ENCODE data around the gene AUTS2.

Gene AUTS2

DNA sequence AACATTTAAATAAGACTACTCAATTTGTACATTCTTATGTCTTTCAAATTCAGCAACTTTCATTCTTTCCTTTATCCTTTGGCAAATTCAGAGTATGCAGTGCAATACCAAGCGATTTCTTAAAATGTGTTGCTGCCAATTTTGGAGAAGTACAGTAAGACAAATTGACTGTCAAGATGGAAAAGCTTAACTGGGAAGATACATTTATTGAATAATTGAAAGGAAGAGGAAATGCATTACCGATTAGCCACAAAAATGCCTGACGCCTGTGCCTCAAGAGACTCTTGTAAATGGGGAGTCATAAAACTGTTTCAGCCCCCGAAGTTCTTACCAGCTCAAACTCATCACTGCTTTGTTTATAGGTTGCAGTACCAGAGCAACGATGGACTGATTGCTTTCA lies 1160.4 kb downstream of the AUTS2 start:
- TF ChIP-seq ZNF274 (IDR thresholded peaks at IDR 0.05; ENCODE audit: low read depth, low read length) (no peak), SUZ12 (IDR thresholded peaks at IDR 0.05; ENCODE audit: extremely low read depth, insufficient read depth, insufficient read length) (no peak), YY1 (IDR thresholded peaks at IDR 0.05; ENCODE audit: insufficient read depth, insufficient read length) (no peak)
- H3K36me3 ChIP-seq (ENCODE audit: insufficient read depth, insufficient read length, low read length): peaks cover 20% of the 10 kb centered on the region
- H3K4me3 ChIP-seq (ENCODE audit: insufficient read length, low read depth): no peak overlapping the region
- no peaks in the 10 kb centered on the region for H3K27me3 ChIP-seq (ENCODE audit: insufficient read depth, insufficient read length)
- DNase-seq (ENCODE audit: low read depth, low spot score): no peak
- no peak overlapping the region for H3K9ac ChIP-seq (ENCODE audit: insufficient read length, low read depth)
- H3K4me1 ChIP-seq (ENCODE audit: insufficient read depth, insufficient read length): peaks cover 6% of the 10 kb centered on the region
- H3K9me3 ChIP-seq (ENCODE audit: insufficient read depth, low read length): no peaks in the 10 kb centered on the region

DNA sequence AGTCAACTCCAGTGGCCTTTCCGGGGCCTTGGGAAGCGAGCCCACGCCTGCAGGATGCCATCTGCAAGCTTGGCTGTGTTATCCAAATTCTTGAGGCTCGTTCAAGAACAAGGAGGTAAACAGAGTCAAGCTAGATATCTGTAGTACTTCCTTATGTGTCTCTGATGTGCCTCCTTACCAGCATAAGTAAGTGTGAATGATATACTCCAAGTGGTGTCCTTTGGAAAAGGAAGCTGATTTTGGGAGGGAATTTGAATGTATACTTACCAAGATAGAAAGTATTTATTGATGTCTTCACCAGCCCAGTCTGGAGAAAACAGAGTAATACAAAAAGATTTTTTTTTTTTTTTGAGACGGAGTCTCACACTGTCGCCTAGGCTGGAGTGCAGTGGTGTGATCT lies 1161.4 kb downstream of the AUTS2 start:
- Histone ChIP-seq H3K36me3 (ENCODE audit: insufficient read depth, insufficient read length, low read length) (peaks cover 20% of the 10 kb centered on the region), H3K27me3 (ENCODE audit: insufficient read depth, insufficient read length) (no peaks in the 10 kb centered on the region), H3K4me1 (ENCODE audit: insufficient read depth, insufficient read length) (peaks cover 9% of the 10 kb centered on the region), H3K9ac (ENCODE audit: insufficient read length, low read depth) (no peak overlapping the region), H3K9me3 (ENCODE audit: insufficient read depth, low read length) (no peaks in the 10 kb centered on the region), H3K4me3 (ENCODE audit: insufficient read length, low read depth) (no peak overlapping the region)
- no peak for DNase-seq (ENCODE audit: low read depth, low spot score)
- TF ChIP-seq YY1 (IDR thresholded peaks at IDR 0.05; ENCODE audit: insufficient read depth, insufficient read length) (no peak), SUZ12 (IDR thresholded peaks at IDR 0.05; ENCODE audit: extremely low read depth, insufficient read depth, insufficient read length) (no peak), ZNF274 (IDR thresholded peaks at IDR 0.05; ENCODE audit: low read depth, low read length) (no peak)

DNA sequence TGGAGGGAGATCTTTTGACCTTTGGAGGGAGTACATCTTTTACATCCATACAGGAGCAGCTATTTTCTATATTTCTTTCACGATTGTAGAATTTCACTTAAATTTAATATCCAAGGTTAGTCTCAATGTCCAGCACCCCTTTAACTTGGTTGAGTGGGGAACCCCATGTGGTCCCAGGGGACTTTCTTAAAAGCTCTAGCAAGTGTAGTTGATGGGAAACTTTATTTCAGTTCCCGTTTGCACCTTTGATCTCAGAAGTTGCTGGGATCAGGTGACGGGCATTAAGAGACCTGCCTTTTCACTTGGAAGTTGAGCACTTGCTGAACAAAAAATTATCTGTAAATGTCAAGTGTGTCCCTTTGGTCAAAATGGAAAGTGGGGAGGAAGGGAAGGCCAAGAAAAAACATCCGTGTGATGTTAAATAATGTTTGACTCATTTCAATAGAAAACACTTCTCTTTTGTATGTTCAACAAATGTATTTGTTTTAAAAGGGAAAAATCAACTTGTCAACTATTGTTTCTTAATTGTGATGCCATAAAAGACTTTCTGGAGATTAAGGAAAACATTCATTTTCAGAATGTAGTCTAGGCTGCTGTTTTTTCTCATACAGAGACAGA lies 1163.5 kb downstream of the AUTS2 start:
- no peak for DNase-seq (ENCODE audit: low read depth, low spot score)
- Histone ChIP-seq H3K4me3 (ENCODE audit: insufficient read length, low read depth) (no peak overlapping the region), H3K4me1 (ENCODE audit: insufficient read depth, insufficient read length) (peaks cover 9% of the 10 kb centered on the region), H3K9me3 (ENCODE audit: insufficient read depth, low read length) (no peaks in the 10 kb centered on the region), H3K27me3 (ENCODE audit: insufficient read depth, insufficient read length) (no peaks in the 10 kb centered on the region), H3K36me3 (ENCODE audit: insufficient read depth, insufficient read length, low read length) (peaks cover 39% of the 10 kb centered on the region), H3K9ac (ENCODE audit: insufficient read length, low read depth) (no peak overlapping the region)
- TF ChIP-seq YY1 (IDR thresholded peaks at IDR 0.05; ENCODE audit: insufficient read depth, insufficient read length) (no peak), SUZ12 (IDR thresholded peaks at IDR 0.05; ENCODE audit: extremely low read depth, insufficient read depth, insufficient read length) (no peak), ZNF274 (IDR thresholded peaks at IDR 0.05; ENCODE audit: low read depth, low read length) (no peak)

- no peak for DNase-seq (ENCODE audit: low read depth, low spot score)
- Histone ChIP-seq H3K27me3 (ENCODE audit: insufficient read depth, insufficient read length) (no peaks in the 10 kb centered on the region), H3K4me3 (ENCODE audit: insufficient read length, low read depth) (no peak overlapping the region), H3K9ac (ENCODE audit: insufficient read length, low read depth) (no peak overlapping the region), H3K4me1 (ENCODE audit: insufficient read depth, insufficient read length) (peaks cover 9% of the 10 kb centered on the region), H3K9me3 (ENCODE audit: insufficient read depth, low read length) (no peaks in the 10 kb centered on the region), H3K36me3 (ENCODE audit: insufficient read depth, insufficient read length, low read length) (peaks cover 44% of the 10 kb centered on the region)
- TF ChIP-seq ZNF274 (IDR thresholded peaks at IDR 0.05; ENCODE audit: low read depth, low read length) (no peak), YY1 (IDR thresholded peaks at IDR 0.05; ENCODE audit: insufficient read depth, insufficient read length) (no peak), SUZ12 (IDR thresholded peaks at IDR 0.05; ENCODE audit: extremely low read depth, insufficient read depth, insufficient read length) (no peak)
Observed at GRCh38 chr7:70762696-70763095, 1164.4 kb downstream of the AUTS2 start.

GRCh38 chr7:70763961-70764691 lies 1165.9 kb downstream of the AUTS2 start:
- Histone ChIP-seq H3K4me3 (ENCODE audit: insufficient read length, low read depth) (no peak overlapping the region), H3K36me3 (ENCODE audit: insufficient read depth, insufficient read length, low read length) (peaks cover 56% of the 10 kb centered on the region), H3K9me3 (ENCODE audit: insufficient read depth, low read length) (no peaks in the 10 kb centered on the region), H3K27me3 (ENCODE audit: insufficient read depth, insufficient read length) (no peaks in the 10 kb centered on the region), H3K9ac (ENCODE audit: insufficient read length, low read depth) (no peak overlapping the region), H3K4me1 (ENCODE audit: insufficient read depth, insufficient read length) (peaks cover 9% of the 10 kb centered on the region)
- TF ChIP-seq YY1 (IDR thresholded peaks at IDR 0.05; ENCODE audit: insufficient read depth, insufficient read length) (no peak), SUZ12 (IDR thresholded peaks at IDR 0.05; ENCODE audit: extremely low read depth, insufficient read depth, insufficient read length) (no peak), ZNF274 (IDR thresholded peaks at IDR 0.05; ENCODE audit: low read depth, low read length) (no peak)
- no peak for DNase-seq (ENCODE audit: low read depth, low spot score)

- TF ChIP-seq ZNF274 (IDR thresholded peaks at IDR 0.05; ENCODE audit: low read depth, low read length) (no peak), SUZ12 (IDR thresholded peaks at IDR 0.05; ENCODE audit: extremely low read depth, insufficient read depth, insufficient read length) (no peak), YY1 (IDR thresholded peaks at IDR 0.05; ENCODE audit: insufficient read depth, insufficient read length) (no peak)
- Histone ChIP-seq H3K9ac (ENCODE audit: insufficient read length, low read depth) (no peak overlapping the region), H3K4me3 (ENCODE audit: insufficient read length, low read depth) (no peak overlapping the region), H3K4me1 (ENCODE audit: insufficient read depth, insufficient read length) (peaks cover 9% of the 10 kb centered on the region), H3K27me3 (ENCODE audit: insufficient read depth, insufficient read length) (no peaks in the 10 kb centered on the region), H3K36me3 (ENCODE audit: insufficient read depth, insufficient read length, low read length) (peaks cover 53% of the 10 kb centered on the region), H3K9me3 (ENCODE audit: insufficient read depth, low read length) (no peaks in the 10 kb centered on the region)
- DNase-seq (ENCODE audit: low read depth, low spot score): no peak
Observed at GRCh38 chr7:70764701-70765208, 1166.5 kb downstream of the AUTS2 start.

GRCh38 chr7:70765651-70766050 lies 1167.4 kb downstream of the AUTS2 start:
- Histone ChIP-seq H3K36me3 (ENCODE audit: insufficient read depth, insufficient read length, low read length) (peaks cover 58% of the 10 kb centered on the region), H3K9ac (ENCODE audit: insufficient read length, low read depth) (no peak overlapping the region), H3K4me1 (ENCODE audit: insufficient read depth, insufficient read length) (peaks cover 9% of the 10 kb centered on the region), H3K4me3 (ENCODE audit: insufficient read length, low read depth) (no peak overlapping the region), H3K9me3 (ENCODE audit: insufficient read depth, low read length) (no peaks in the 10 kb centered on the region), H3K27me3 (ENCODE audit: insufficient read depth, insufficient read length) (no peaks in the 10 kb centered on the region)
- no peak for TF ChIP-seq YY1 (IDR thresholded peaks at IDR 0.05; ENCODE audit: insufficient read depth, insufficient read length)
- TF ChIP-seq SUZ12 (IDR thresholded peaks at IDR 0.05; ENCODE audit: extremely low read depth, insufficient read depth, insufficient read length): no peak
- no peak for TF ChIP-seq ZNF274 (IDR thresholded peaks at IDR 0.05; ENCODE audit: low read depth, low read length)
- no peak for DNase-seq (ENCODE audit: low read depth, low spot score)
